HG03159 (cell line): ENCODE results near the gene CACNA2D4.

Experiments
- ATAC-seq: cut with Tn5 transposase; IDR thresholded peaks from one replicate; pipeline ENCODE4 v1.9.1; 2021; ENCODE audit warnings: mild to moderate bottlenecking, moderate library complexity; ENCODE audit not compliant: unreplicated experiment

CACNA2D4 gene

DNA sequence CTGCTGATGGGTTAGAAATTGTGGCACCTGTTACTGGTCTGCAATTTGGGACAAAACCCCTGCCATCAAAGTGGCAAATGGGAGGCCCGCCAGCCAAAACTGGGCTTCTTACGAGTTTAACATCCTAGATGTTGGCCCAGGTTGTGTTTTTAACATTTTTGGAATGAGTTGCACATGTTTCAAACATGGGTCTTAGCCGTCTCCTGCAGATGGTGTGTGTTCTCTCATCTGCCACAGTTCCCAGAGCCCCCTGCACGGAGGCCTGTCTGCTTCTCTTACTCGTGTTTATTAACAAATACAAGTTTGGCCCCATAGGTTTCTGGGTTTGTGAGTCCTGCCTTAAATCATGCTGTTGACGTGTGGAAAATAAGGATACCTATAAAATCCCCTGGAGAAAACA, 46.5 kb downstream of the CACNA2D4 start:
- no peak for ATAC-seq

DNA sequence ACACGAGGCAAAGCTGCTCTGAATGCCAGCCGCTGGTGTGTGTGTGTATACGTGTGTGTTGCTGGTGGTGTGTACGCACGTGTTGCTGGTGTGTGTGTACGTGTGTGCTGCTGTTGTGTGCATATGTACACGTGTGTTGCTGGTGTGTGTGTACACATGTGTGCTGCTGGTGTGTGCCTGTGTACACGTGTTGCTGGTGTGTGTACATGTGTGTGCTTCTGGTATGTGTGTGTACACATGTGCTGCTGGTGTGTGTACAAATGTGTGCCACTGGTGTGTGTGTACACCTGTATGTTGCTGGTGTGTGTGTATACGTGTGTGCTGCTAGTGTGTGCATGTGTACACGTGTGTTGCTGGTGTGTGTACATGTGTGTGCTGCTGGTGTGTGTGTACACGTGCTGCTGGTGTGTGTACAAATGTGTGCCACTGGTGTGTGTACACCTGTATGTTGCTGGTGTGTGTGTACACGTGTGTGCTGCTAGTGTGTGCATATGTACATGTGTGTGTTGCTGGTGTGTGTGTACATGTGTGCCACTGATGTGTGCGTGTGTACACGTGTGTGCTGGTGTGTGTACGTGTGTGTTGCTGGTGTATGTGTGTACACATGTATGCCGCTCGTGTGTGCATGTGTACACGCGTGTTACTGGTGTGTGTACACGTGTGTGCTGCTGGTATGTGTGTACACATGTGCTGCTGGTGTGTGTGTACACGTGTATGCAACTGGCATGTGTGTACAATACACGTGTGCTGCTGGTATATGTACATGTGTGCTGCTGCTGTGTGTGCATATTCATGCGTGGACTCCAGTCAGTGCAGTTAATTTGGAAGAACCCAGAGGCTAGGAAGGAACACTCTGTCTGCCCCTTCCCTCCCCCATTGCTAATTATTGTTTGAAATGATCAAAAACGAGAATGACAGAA, 47.2 kb downstream of the CACNA2D4 start:
- no peak for ATAC-seq

DNA sequence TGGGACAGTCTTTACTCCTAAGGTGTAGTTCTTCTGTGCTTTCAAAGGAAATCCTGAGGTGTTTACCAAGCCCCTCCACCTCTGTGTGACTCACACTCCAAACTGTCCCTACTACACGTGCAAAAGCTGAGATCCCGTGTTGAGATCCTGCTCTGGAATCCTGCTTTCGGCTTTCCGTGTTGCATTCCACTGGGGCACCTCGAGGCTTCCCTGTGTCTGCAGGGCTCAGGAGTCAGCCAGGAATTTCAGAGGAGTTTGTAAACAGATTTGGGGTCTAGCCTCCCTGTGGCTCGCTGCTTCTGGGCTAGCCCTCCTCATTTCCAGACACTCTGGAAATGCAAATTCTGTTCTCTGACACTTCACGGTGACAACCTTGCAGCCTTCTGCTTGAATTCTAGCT, 48.4 kb downstream of the CACNA2D4 start:
- no peak for ATAC-seq

GRCh38 chr12:1869145-1869544, 49.3 kb downstream of the CACNA2D4 start:
- ATAC-seq: no peak

DNA sequence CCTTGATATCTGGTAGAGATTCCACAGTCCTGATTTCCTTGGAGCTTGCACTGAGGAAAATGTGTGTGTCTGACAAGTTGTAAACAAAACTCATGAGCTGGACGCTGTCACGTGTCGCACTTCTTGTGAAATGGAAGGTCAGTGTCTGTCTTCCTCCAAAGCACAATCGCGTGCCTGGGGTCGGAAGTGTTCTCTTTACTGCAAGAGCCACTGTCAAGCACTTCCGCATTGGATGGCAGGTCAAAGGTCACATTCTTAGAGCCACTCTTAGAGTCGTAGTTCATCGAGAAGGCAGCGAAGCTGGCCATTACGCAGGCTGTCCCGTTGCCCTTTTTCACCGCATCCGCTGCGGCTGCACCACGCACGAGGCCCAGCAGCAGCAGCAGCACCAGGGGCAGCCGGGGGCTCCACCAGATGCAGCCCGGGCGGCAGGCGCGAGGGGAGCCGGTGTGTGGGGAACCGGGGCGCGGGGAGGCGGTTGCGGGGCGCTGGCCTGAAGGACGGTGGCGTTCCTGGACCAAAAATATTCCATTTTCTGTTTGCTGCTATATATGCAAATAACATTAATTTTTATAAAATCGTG, 53.1 kb downstream of the CACNA2D4 start:
- no peak for ATAC-seq

DNA sequence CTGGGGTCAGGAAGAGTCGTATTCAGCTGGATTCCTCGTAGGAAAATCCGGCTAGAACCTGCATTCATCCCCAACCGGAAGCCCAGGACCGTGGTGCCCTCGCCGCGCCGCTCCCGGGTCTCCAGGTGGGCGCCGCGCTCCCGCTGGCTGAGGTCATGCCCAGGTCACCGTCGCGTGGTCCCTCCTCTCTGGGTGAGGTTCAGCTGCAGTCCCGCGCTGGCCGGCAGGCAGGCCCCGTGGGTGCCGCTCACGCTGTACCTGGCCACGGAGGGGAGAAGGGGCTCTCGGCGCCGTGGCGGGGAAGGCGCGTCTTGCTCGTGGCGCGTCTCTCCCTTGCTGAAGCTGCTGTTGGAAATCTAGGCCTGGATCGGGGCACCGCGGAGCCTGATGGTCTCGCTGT, 53.6 kb downstream of the CACNA2D4 start:
- no peak for ATAC-seq

DNA sequence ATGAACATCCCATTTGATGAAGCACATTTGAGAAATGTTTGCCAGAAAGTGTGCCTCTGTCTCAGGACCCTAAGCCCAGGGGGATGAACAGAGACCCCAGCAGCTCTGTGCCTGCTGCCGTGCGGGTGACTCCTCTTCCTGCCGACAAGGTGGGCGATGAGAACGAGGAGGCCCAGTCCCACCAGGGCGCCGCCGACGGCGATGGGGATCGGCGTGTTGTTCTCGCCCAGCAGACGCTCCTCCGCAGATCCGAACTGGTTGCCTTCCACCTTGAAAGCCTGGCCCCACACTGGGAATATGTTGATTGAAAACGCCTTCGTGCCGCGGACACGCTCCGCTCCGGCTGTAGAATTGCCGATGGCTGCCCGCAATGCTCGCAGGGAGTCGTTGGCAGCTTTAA, 54.0 kb downstream of the CACNA2D4 start:
- ATAC-seq: no peak

DNA sequence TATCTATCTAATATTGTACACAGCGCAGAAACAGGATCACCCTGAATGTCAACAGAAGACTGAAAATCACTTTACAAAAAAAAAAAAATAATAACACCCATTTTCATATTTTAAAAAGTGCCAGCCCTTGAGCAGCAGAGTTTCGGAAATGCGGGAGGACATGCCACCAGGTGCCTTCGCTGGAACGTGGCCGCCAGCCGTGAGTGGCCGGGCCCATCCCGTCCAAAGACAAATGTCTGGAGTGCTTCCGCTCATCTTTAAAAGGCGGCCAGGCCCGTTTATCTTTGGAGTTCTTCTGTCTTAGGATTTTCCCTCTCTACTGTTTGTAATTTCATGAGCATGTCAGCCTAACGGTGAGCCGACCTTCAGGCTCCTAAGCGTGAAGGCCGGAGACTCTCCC, 54.6 kb downstream of the CACNA2D4 start:
- ATAC-seq: no peak

DNA sequence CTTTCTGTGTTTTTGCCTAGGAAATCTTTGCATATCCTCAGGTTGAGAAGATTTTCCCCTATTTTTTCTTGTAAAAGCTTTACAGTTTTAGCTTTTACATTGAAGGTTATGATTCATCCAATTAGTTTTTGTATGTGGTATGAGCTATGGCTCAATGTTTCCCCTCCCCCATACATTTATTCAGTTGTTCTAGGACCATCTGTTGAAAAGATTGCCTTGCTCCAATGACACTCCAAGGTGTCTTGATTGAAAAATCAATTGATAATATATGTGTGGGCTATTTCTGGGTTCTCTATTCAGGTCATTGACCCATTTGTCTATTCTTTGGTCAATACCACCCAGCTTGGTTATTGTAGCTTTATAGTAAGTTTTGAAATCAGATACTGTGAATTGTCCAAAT, 55.5 kb downstream of the CACNA2D4 start:
- ATAC-seq: no peak

DNA sequence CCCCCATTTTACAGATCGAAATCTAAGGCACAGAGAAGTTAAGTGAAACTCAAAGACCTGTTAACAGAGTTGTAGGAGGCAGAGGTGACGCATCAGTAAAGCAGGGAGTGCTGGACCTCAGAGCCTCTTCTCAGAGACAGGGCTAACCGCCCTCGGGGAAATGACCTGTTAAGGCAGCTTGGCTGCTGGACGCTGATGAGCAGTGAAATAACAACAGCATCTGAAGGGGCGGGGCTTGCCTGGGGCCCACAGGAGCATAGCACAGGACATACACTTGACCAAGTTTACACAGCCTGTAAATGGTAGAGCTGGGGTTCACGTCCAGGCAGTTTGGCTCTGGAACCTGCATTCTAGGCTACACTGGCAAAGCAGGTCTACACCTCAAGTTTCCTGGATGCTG, 58.8 kb downstream of the CACNA2D4 start:
- ATAC-seq: no peak

DNA sequence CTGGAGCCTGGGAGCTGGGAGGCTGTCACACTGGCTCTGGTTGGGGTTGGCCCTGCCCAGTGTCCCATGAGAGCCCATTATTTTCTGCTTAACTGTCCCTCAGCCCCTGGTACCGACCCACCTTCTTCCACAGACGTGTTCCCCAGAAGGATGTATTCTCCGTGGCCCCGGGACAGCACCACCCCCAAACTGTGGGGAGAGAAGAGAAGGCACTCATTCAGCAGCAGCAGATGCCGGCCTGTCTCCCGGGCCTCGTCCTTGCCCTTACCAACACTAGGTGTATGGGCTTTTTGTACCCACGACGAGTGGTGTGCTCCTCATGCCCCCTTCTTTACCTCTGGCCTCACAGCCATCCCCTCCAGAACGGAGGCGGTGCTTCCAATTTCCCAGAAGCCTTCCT, 60.0 kb downstream of the CACNA2D4 start:
- no peak for ATAC-seq

GRCh38 chr12:1857821-1858220, 60.6 kb downstream of the CACNA2D4 start:
- no peak for ATAC-seq

DNA sequence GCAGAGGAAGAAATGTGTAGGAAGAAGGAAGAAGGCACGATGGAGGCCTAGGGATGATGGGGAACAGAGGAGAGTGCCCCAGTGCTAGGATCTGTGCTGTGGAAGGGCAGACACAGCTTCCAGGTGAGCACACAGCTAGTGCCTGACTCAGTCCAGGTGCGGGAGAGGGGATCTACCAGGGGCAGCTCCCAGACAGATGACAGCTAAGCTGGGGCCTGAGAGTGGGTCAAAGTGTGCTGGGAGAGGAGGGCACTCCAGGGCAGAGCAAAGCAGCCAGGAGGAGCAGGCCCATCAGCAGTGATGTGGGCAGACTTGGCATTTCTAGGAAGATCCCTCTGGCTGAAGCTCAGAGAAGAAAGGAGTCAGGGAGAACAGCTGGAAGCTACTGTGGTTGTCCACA, 61.4 kb downstream of the CACNA2D4 start:
- ATAC-seq: no peak

DNA sequence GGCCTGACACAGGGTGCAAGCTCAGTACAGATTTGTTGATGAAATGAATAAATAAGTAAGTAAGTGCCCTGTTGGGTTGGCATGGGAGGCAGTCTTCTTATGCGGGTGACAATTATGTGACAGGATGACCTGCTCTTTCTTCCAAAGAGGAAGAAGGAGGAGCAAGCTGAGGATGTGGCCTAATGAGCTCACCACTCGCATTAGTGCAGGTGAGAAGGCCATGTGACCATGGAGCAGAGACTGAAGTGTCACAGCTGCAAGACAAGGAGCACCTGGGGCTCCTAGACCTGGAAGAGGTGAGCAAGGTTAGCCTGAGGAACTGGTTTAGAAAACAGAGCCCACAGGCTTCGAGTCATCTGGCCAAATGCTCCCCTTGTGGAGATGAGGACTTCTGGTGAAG, 63.2 kb downstream of the CACNA2D4 start:
- no peak for ATAC-seq

GRCh38 chr12:1853716-1854115, 64.7 kb downstream of the CACNA2D4 start:
- no peak for ATAC-seq

- ATAC-seq: no peak
Measured at GRCh38 chr12:1852076-1852475, 66.4 kb downstream of the CACNA2D4 start.

DNA sequence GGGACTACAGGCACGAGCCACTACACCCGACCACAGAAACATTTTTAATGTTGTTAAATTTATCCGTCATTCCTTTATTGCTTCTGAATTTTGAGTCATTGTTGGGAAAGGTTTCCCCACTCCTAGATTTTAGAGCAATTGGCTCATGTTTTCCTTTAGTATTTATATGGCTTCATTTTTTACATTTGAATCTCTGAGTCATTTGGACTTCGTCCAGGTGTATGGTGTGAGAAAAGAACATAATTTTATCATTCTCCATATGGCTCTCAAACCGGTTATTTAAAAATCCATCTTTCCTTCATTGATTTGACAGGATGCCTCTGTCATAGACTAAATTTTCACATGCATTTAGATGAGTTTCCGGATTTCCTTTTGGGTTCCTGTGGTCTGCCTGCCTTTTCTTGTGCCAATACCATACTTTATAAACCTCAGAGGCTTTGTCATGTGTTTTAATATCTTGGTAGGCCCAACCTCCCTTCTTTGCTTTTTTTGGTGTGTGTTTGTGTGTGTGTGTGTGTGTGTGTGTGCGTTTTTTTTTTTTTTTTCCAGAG, 67.2 kb downstream of the CACNA2D4 start:
- no peak for ATAC-seq

DNA sequence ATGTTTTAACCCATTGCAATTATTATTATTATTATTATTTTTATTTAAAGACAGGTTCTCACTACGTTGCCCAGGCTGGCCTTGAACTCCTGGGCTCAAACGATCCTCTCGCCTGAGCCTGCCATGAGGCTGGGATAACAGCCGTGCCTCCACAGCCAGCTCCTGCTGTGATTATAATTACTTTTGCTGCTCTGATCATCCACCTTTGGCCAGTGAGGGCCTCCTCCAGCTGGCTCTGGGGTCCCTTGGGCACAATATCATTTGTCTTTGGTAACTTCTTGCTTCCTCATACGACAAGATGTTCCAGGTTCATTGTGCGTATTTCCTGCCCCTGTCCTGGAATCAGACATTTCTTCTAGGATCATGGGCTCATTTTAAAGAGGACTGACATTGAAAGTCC, 69.7 kb downstream of the CACNA2D4 start:
- no peak for ATAC-seq

DNA sequence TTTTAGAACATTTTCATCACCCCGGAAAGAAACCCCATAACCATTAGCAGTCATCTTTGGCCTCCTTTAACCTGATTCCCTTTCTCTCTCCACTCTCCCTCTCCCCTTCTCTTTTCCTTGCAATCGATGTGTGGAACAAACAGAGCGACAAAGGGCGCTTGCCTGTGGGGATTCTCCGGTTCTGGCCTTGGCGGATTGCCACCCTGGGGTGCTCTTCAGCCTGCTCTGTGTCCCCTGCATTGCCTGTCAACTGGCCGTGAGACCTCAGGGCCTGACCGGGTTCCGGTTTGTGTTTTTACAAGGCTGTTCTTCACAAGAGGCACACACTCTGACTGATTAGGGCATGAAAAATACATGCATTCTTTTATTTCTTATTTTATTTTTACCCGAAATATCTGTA, 70.3 kb downstream of the CACNA2D4 start:
- ATAC-seq: no peak

DNA sequence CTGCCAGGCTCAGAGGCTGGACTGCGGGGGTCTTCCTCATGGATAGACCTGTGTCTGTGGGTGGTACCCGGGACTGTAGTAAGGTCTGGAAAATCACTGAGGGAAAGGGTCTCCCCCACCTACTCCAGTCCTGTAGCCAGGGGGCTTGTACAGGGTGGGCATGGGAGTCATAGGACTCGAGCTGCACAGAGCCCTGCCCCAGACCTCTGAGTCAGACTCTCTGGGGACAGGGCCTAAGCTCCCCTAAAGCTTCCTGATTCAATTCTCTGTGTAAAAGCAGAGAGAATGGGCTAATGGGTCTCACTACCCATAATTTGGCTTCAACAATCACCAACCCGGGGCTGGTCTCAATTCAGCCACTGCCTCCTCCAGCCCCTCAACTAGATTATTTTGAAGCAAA, 71.0 kb downstream of the CACNA2D4 start:
- no peak for ATAC-seq

GRCh38 chr12:1846421-1847405, 71.7 kb downstream of the CACNA2D4 start:
- no peak for ATAC-seq
